ENCODE results near the gene NPY4R.
"Not testable (repeated sequence)": the region's sequence is repeated elsewhere in the genome, so short reads cannot be mapped to it uniquely, and the experiment has no call there.

DNA sequence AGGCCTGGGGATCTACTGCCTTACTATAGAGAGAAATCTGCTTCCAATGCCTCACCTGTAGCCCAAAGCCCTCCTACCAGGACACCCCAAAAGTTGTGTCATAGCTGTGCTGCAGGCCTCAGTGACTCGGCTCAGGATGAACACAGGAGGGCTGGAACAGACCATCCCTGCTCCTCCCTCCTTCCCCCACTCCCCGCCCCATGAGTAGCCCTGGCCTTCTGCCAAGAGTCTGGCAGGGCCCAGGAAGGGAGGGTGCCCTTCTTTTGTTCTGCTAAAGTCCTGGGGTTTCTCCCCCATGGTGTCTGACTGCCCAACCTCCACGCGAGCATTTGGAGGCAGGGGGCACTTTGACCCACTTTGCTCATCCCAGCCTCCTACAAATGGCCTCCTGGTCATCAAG lies 24.8 kb downstream of the NPY4R start:
- TF ChIP-seq CTCF (IDR thresholded peaks at IDR 0.05; ENCODE audit: insufficient read depth, low read length); POLR2AphosphoS5 (IDR thresholded peaks at IDR 0.05; ENCODE audit: low read depth); GABPA (IDR thresholded peaks at IDR 0.05; ENCODE audit: low read depth); SPI1 (IDR thresholded peaks at IDR 0.05; ENCODE audit: borderline replicate concordance, low read depth): not testable (repeated sequence)
- TF ChIP-seq, protein P1, sequence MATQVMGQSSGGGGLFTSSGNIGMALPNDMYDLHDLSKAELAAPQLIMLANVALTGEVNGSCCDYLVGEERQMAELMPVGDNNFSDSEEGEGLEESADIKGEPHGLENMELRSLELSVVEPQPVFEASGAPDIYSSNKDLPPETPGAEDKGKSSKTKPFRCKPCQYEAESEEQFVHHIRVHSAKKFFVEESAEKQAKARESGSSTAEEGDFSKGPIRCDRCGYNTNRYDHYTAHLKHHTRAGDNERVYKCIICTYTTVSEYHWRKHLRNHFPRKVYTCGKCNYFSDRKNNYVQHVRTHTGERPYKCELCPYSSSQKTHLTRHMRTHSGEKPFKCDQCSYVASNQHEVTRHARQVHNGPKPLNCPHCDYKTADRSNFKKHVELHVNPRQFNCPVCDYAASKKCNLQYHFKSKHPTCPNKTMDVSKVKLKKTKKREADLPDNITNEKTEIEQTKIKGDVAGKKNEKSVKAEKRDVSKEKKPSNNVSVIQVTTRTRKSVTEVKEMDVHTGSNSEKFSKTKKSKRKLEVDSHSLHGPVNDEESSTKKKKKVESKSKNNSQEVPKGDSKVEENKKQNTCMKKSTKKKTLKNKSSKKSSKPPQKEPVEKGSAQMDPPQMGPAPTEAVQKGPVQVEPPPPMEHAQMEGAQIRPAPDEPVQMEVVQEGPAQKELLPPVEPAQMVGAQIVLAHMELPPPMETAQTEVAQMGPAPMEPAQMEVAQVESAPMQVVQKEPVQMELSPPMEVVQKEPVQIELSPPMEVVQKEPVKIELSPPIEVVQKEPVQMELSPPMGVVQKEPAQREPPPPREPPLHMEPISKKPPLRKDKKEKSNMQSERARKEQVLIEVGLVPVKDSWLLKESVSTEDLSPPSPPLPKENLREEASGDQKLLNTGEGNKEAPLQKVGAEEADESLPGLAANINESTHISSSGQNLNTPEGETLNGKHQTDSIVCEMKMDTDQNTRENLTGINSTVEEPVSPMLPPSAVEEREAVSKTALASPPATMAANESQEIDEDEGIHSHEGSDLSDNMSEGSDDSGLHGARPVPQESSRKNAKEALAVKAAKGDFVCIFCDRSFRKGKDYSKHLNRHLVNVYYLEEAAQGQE (IDR thresholded peaks at IDR 0.05; ENCODE audit: insufficient replicate concordance, low read depth), result not testable (repeated sequence)
